ENCODE results near the gene KCTD11. TPM values are rescaled to one million over a fixed set of nuclear protein-coding genes. Genes with fewer than 3 reads are reported as not detected.

Gene KCTD11
- total and polyA plus RNA-seq, 2 of the 13 experiments (the other 11 are each of a cell fraction or from before 2014, with no cell fraction given) = 1.6 to 2.6 TPM

GRCh38 chr17:7314719-7315569, 37.0 kb upstream of the KCTD11 start, which contains the start of gene GPS2 (continued):
- TF ChIP-seq ZNF354B (CRISPR knock-in tag; IDR thresholded peaks at IDR 0.05) (no peak; the same call in 1 of the 2 replicates), BHLHE40 (IDR thresholded peaks at IDR 0.05; ENCODE audit: low read length) (peak; percentile 77; the same call in 1 of the 2 replicates), ZMYM4 (CRISPR knock-in tag; IDR thresholded peaks at IDR 0.05) (no peak; the same call in 1 of the 2 replicates), IKZF1 (IDR thresholded peaks at IDR 0.05) (no peak), TAF15 (IDR thresholded peaks at IDR 0.05; ENCODE audit: low read depth, low read length, poor library complexity, severe bottlenecking) (no peak), SNAPC4 (CRISPR knock-in tag; IDR thresholded peaks at IDR 0.05) (0 out of 2 replicates have a peak, but pooled peaks have one; percentile 29), FOXO4 (CRISPR knock-in tag; conservative IDR thresholded peaks at IDR 0.05) (no peak), MLXIP (CRISPR knock-in tag; IDR thresholded peaks at IDR 0.05; ENCODE audit: borderline replicate concordance) (0 out of 2 replicates have a peak, but pooled peaks have one; percentile 23), SRSF4 (IDR thresholded peaks at IDR 0.05; ENCODE audit: low read depth, low read length, poor library complexity, severe bottlenecking) (no peak), ELF4 (CRISPR knock-in tag; IDR thresholded peaks at IDR 0.05; ENCODE audit: borderline replicate concordance) (no peak), ZBTB2 (CRISPR knock-in tag; IDR thresholded peaks at IDR 0.05; ENCODE audit: low read depth) (peak; percentile 98), NCOA2 (CRISPR knock-in tag; IDR thresholded peaks at IDR 0.05) (peak; percentile 53; the same call in 1 of the 2 replicates), ZNF704 (CRISPR knock-in tag; IDR thresholded peaks at IDR 0.05; ENCODE audit: borderline replicate concordance) (peak; percentile 35; the same call in 1 of the 2 replicates), SNRNP70 (IDR thresholded peaks at IDR 0.05; ENCODE audit: low read depth, low read length) (no peak), KMT2B (CRISPR knock-in tag; IDR thresholded peaks at IDR 0.05) (peak; percentile 92)
